Kidney epithelial cell (primary cell): Measurements from ENCODE around the gene TMPRSS5. TPM values are rescaled to one million over a fixed set of nuclear protein-coding genes. Genes with fewer than 3 reads are reported as not detected.
A peak's percentile ranks its signal among the peaks of the same experiment; 100 is the strongest.

Experiments
- DNase-seq: peaks from one replicate; pipeline ENCODE4 v3.0.0-alpha.2; 2010; ENCODE audit warnings: low read depth
- H3K27me3 ChIP-seq: 2 replicates; pipeline ENCODE4 v1.6.0; 2011; ENCODE audit warnings: low read length; ENCODE audit not compliant: control insufficient read depth, insufficient read depth
- H3K36me3 ChIP-seq: 2 replicates; pipeline ENCODE4 v1.5.1; 2011; ENCODE audit warnings: low read length; ENCODE audit not compliant: control insufficient read depth, insufficient read depth
- H3K4me3 ChIP-seq: 2 replicates; pipeline ENCODE4 v1.5.1; 2011; ENCODE audit warnings: low read depth, mild to moderate bottlenecking, control low read depth, low read length
- CTCF ChIP-seq: IDR thresholded peaks from 2 replicates; pipeline ENCODE4 v1.5.1; 2011; ENCODE audit warnings: mild to moderate bottlenecking, moderate library complexity, low read length, control low read depth, inconsistent platforms; ENCODE audit not compliant: insufficient read depth, poor library complexity, severe bottlenecking
- total RNA-seq: library from RNA; depleted of rRNA; stranded (reverse); fragments of >200 nt; gene quantifications from 2 replicates; pipeline ENCODE4 v1.2.3, GENCODE V29; 2015

Gene TMPRSS5
- total RNA-seq, 1 donor from 2014 or later = not detected

- Histone ChIP-seq H3K27me3 (no peaks in the 10 kb centered on the region), H3K36me3 (no peaks in the 10 kb centered on the region), H3K4me3 (no peak overlapping the region)
- TF ChIP-seq CTCF = no peak
- no peak for DNase-seq
Observed at GRCh38 chr11:113729456-113729855, 23.3 kb upstream of the TMPRSS5 start.

- Histone ChIP-seq H3K27me3 (no peaks in the 10 kb centered on the region), H3K4me3 (no peak overlapping the region), H3K36me3 (no peaks in the 10 kb centered on the region)
- TF ChIP-seq CTCF = no peak
- DNase-seq = no peak
Observed at GRCh38 chr11:113728814-113729213, 22.7 kb upstream of the TMPRSS5 start.

GRCh38 chr11:113725913-113726312, 19.8 kb upstream of the TMPRSS5 start:
- no peak for DNase-seq
- no peak for TF ChIP-seq CTCF
- Histone ChIP-seq H3K4me3 (no peak overlapping the region), H3K36me3 (no peaks in the 10 kb centered on the region), H3K27me3 (no peaks in the 10 kb centered on the region)

GRCh38 chr11:113725407-113725806, 19.3 kb upstream of the TMPRSS5 start:
- Histone ChIP-seq H3K27me3 (no peaks in the 10 kb centered on the region), H3K4me3 (no peak overlapping the region), H3K36me3 (no peaks in the 10 kb centered on the region)
- no peak for DNase-seq
- peak; percentile 13 for TF ChIP-seq CTCF

GRCh38 chr11:113724778-113725177, 18.7 kb upstream of the TMPRSS5 start:
- Histone ChIP-seq H3K27me3 (no peaks in the 10 kb centered on the region), H3K4me3 (no peak overlapping the region), H3K36me3 (no peaks in the 10 kb centered on the region)
- DNase-seq = no peak
- TF ChIP-seq CTCF = no peak

- Histone ChIP-seq H3K36me3 (no peaks in the 10 kb centered on the region), H3K27me3 (no peaks in the 10 kb centered on the region), H3K4me3 (no peak overlapping the region)
- TF ChIP-seq CTCF = no peak
- DNase-seq = no peak
Observed at GRCh38 chr11:113723787-113724186, 17.7 kb upstream of the TMPRSS5 start.
